HG03439 (cell line): ENCODE results near the gene PRKCB.

Experiments used
- ATAC-seq: cut with Tn5 transposase; IDR thresholded peaks from one replicate; pipeline ENCODE4 v1.9.1; 2021; ENCODE audit warnings: mild to moderate bottlenecking, moderate library complexity; ENCODE audit not compliant: unreplicated experiment

PRKCB gene

GRCh38 chr16:23934610-23935236 is 98.9 kb downstream of the PRKCB start:
- ATAC-seq = no peak

GRCh38 chr16:23940111-23940510 is 104.3 kb downstream of the PRKCB start:
- no peak for ATAC-seq

GRCh38 chr16:23941025-23941424 is 105.2 kb downstream of the PRKCB start:
- ATAC-seq = no peak

- no peak for ATAC-seq
Measured at GRCh38 chr16:23941963-23942564, 106.3 kb downstream of the PRKCB start.

GRCh38 chr16:23943604-23944003 is 107.8 kb downstream of the PRKCB start:
- ATAC-seq = no peak

- no peak for ATAC-seq
Measured at GRCh38 chr16:23944381-23944780, 108.6 kb downstream of the PRKCB start.

GRCh38 chr16:23945243-23945642 is 109.5 kb downstream of the PRKCB start:
- ATAC-seq = no peak

- ATAC-seq = no peak
Measured at GRCh38 chr16:23947838-23948237, 112.1 kb downstream of the PRKCB start.

- ATAC-seq = no peak
Measured at GRCh38 chr16:23948949-23949411, 113.2 kb downstream of the PRKCB start.

- ATAC-seq = no peak
Measured at GRCh38 chr16:23949630-23950290, 114.0 kb downstream of the PRKCB start.

GRCh38 chr16:23950291-23950894 is 114.6 kb downstream of the PRKCB start:
- no peak for ATAC-seq

- no peak for ATAC-seq
Measured at GRCh38 chr16:23950898-23951297, 115.1 kb downstream of the PRKCB start.

GRCh38 chr16:23952128-23952970 is 116.6 kb downstream of the PRKCB start:
- no peak for ATAC-seq

- ATAC-seq = no peak
Measured at GRCh38 chr16:23952971-23953300, 117.2 kb downstream of the PRKCB start.

- ATAC-seq = no peak
Measured at GRCh38 chr16:23953476-23953875, 117.7 kb downstream of the PRKCB start.

GRCh38 chr16:23955088-23955487 is 119.3 kb downstream of the PRKCB start:
- no peak for ATAC-seq

- no peak for ATAC-seq
Measured at GRCh38 chr16:23957287-23957686, 121.5 kb downstream of the PRKCB start.

GRCh38 chr16:23959072-23959751 is 123.4 kb downstream of the PRKCB start:
- ATAC-seq = no peak

GRCh38 chr16:23959752-23960072 is 123.9 kb downstream of the PRKCB start:
- no peak for ATAC-seq

GRCh38 chr16:23960081-23960885 is 124.5 kb downstream of the PRKCB start:
- no peak for ATAC-seq
